ENCODE data around the gene ANGPTL1. TPM values are rescaled to one million over a fixed set of nuclear protein-coding genes. Genes with fewer than 3 reads are reported as not detected.
A peak's percentile ranks its signal among the peaks of the same experiment; 100 is the strongest.

Gene ANGPTL1
- total RNA-seq, 6 experiments from 2014 or later: 1.2 to 10.0 (median 3.8) TPM

- intact Hi-C loops (cut with DNase I): no loop called here
- Histone ChIP-seq H3K9me3 (no peaks in the 10 kb centered on the region), H3K4me3 (peak overlapping the region in 1 of 3 donors; percentile 35), H3K4me1 (peaks cover 0 to 45% (median 13%) of the 10 kb centered on the region in 4 donors), H3K27ac (peak overlapping the region; percentile 19 to 67 (median 29)), H3K36me3 (no peaks in the 10 kb centered on the region), H3K27me3 (no peaks in the 10 kb centered on the region)
- ATAC-seq: peak; percentile 67 to 74 (median 72)
- 27% methylated on average over 5 of the region's 5 CpGs for WGBS (ENCODE audit: insufficient coverage, low coverage, low lambda C conversion rate, missing lambda C conversion rate)
- TF ChIP-seq POLR2A (IDR thresholded peaks at IDR 0.05) (no peak), CTCF (IDR thresholded peaks at IDR 0.05) (no peak)
- DNase-seq: no peak
Measured at GRCh38 chr1:178916448-178917174, 45.7 kb upstream of the ANGPTL1 start.

- no peak overlapping the region for H3K27ac ChIP-seq
- H3K4me3 ChIP-seq: no peak overlapping the region
- peaks cover 0 to 23% (median 5%) of the 10 kb centered on the region in 4 donors for H3K4me1 ChIP-seq
- no peak for ATAC-seq
- H3K27me3 ChIP-seq: no peaks in the 10 kb centered on the region
- DNase-seq: no peak
- intact Hi-C loops (cut with DNase I): no loop called here
- TF ChIP-seq CTCF (IDR thresholded peaks at IDR 0.05): no peak
- TF ChIP-seq POLR2A (IDR thresholded peaks at IDR 0.05): no peak
- peaks cover 0 to 2% (median 0%) of the 10 kb centered on the region in 4 donors for H3K36me3 ChIP-seq
- no peaks in the 10 kb centered on the region for H3K9me3 ChIP-seq
- 100% methylated on average over 2 of the region's 2 CpGs for WGBS (ENCODE audit: insufficient coverage, low coverage, low lambda C conversion rate, missing lambda C conversion rate)
Measured at GRCh38 chr1:178912597-178912996, 41.7 kb upstream of the ANGPTL1 start.

- TF ChIP-seq POLR2A (IDR thresholded peaks at IDR 0.05) (no peak), CTCF (IDR thresholded peaks at IDR 0.05) (no peak)
Measured at GRCh38 chr1:178910023-178910422, 39.1 kb upstream of the ANGPTL1 start.

GRCh38 chr1:178908358-178908757 is 37.5 kb upstream of the ANGPTL1 start:
- intact Hi-C loops (cut with DNase I): no loop called here
- Histone ChIP-seq H3K9me3 (no peaks in the 10 kb centered on the region), H3K4me3 (no peak overlapping the region), H3K36me3 (peaks cover 0 to 11% (median 0%) of the 10 kb centered on the region in 4 donors), H3K4me1 (no peaks in the 10 kb centered on the region), H3K27ac (no peak overlapping the region), H3K27me3 (no peaks in the 10 kb centered on the region)
- ATAC-seq (no peak), DNase-seq (no peak)
- 44% methylated on average over 1 of the region's 1 CpG for WGBS (ENCODE audit: insufficient coverage, low coverage, low lambda C conversion rate, missing lambda C conversion rate)
- TF ChIP-seq CTCF (IDR thresholded peaks at IDR 0.05) (no peak), POLR2A (IDR thresholded peaks at IDR 0.05) (no peak)

More at GRCh38 chr1:178910023-178910422, 39.1 kb upstream of the ANGPTL1 start:
- 79% methylated on average over 1 of the region's 1 CpG for WGBS (ENCODE audit: insufficient coverage, low coverage, low lambda C conversion rate, missing lambda C conversion rate)
- Histone ChIP-seq H3K27me3 (no peaks in the 10 kb centered on the region), H3K9me3 (no peaks in the 10 kb centered on the region), H3K27ac (no peak overlapping the region), H3K36me3 (peaks cover 0 to 11% (median 0%) of the 10 kb centered on the region in 4 donors), H3K4me1 (no peaks in the 10 kb centered on the region), H3K4me3 (no peak overlapping the region)
- intact Hi-C loops (cut with DNase I): no loop called here
- ATAC-seq: no peak
- no peak for DNase-seq
